HL-60 (cell line): ENCODE data around the gene KAT14.

Experiments
- DNase-seq, 2 experiments: peaks; one replicate each; pipeline ENCODE4 v3.0.0-alpha.2; 2010 to 2020; ENCODE audit warnings: low read depth in 1 of 2, low spot score in 1 of 2
- H3K27ac ChIP-seq: fragments of 250-450 bp; sonication (Bioruptor Pico); replicated peaks from 2 replicates; pipeline ENCODE4 v1.5.1; 2020; ENCODE audit warnings: mild to moderate bottlenecking, moderate library complexity
- H3K27me3 ChIP-seq: fragments of 250-450 bp; sonication (Bioruptor Pico); 2 replicates; pipeline ENCODE4 v1.5.1; 2021; ENCODE audit warnings: mild to moderate bottlenecking, moderate library complexity; ENCODE audit not compliant: insufficient read depth, poor library complexity, severe bottlenecking
- H3K4me3 ChIP-seq: replicated peaks from 2 replicates; pipeline ENCODE4 v1.5.1; 2011; ENCODE audit warnings: mild to moderate bottlenecking, control low read depth, low read length; ENCODE audit not compliant: insufficient read depth
- CTCF ChIP-seq: IDR thresholded peaks from one replicate; pipeline ENCODE4 v1.5.1; 2011; ENCODE audit warnings: low read length, control low read depth, inconsistent platforms; ENCODE audit not compliant: insufficient read depth
- GABPA ChIP-seq: IDR thresholded peaks from 2 replicates; pipeline ENCODE4 v1.6.1; 2012; ENCODE audit warnings: low read depth
- POLR2AphosphoS5 ChIP-seq: IDR thresholded peaks from 2 replicates; pipeline ENCODE4 v1.6.1; 2012; ENCODE audit warnings: low read depth
- REST ChIP-seq: IDR thresholded peaks from 2 replicates; pipeline ENCODE4 v1.6.1; 2012; ENCODE audit warnings: low read depth; ENCODE audit not compliant: insufficient replicate concordance
- SPI1 ChIP-seq: IDR thresholded peaks from 2 replicates; pipeline ENCODE4 v1.6.1; 2012; ENCODE audit warnings: low read depth, mild to moderate bottlenecking, borderline replicate concordance

Gene KAT14

GRCh38 chr20:18180815-18181214, 43.2 kb downstream of the KAT14 start:
- Histone ChIP-seq H3K27ac (no peak overlapping the region), H3K27me3 (no peaks in the 10 kb centered on the region), H3K4me3 (no peak overlapping the region)
- DNase-seq: no peak
- TF ChIP-seq GABPA (no peak), POLR2AphosphoS5 (no peak)

GRCh38 chr20:18187020-18187419, 49.4 kb downstream of the KAT14 start:
- no peak for TF ChIP-seq REST
- no peak for TF ChIP-seq SPI1
- no peak for TF ChIP-seq POLR2AphosphoS5
- TF ChIP-seq CTCF: no peak
- TF ChIP-seq GABPA: no peak
- Histone ChIP-seq H3K27me3 (no peaks in the 10 kb centered on the region), H3K27ac (no peak overlapping the region), H3K4me3 (no peak overlapping the region)
- DNase-seq: no peak

- no peak overlapping the region for H3K4me3 ChIP-seq
- TF ChIP-seq SPI1 (no peak), CTCF (no peak), GABPA (no peak)
- no peak overlapping the region for H3K27ac ChIP-seq
- H3K27me3 ChIP-seq: no peaks in the 10 kb centered on the region
- DNase-seq: no peak
These were observed 50.8 kb downstream of the KAT14 start for GRCh38 chr20:18188434-18188833.

- no peaks in the 10 kb centered on the region for H3K27me3 ChIP-seq
- H3K4me3 ChIP-seq: no peak overlapping the region
- TF ChIP-seq SPI1 (no peak), CTCF (no peak), POLR2AphosphoS5 (no peak), GABPA (no peak), REST (no peak)
- no peak overlapping the region for H3K27ac ChIP-seq
- no peak for DNase-seq
These were observed 52.9 kb downstream of the KAT14 start for GRCh38 chr20:18190338-18191233.
